ENCODE results near the gene NEUROG1. TPM values are rescaled to one million over a fixed set of nuclear protein-coding genes. Genes with fewer than 3 reads are reported as not detected.
A peak's percentile ranks its signal among the peaks of the same experiment; 100 is the strongest.
"Not testable (repeated sequence)": the region's sequence is repeated elsewhere in the genome, so short reads cannot be mapped to it uniquely, and the experiment has no call there.

NEUROG1 gene
- total RNA-seq, 4 donors from 2014 or later: not detected

- WGBS, 2 donors: 57 to 60% methylated on average over 3 of the region's 3 CpGs
- no peak overlapping the region for H3K4me3 ChIP-seq (ENCODE audit: low read depth, poor library complexity, severe bottlenecking)
- no peak for DNase-seq (ENCODE audit: low spot score in 2 of 2)
- TF ChIP-seq POLR2A (IDR thresholded peaks at IDR 0.05) (no peak), CTCF (IDR thresholded peaks at IDR 0.05) (no peak)
- intact Hi-C loops (cut with DNase I; ENCODE audit: low total_unique reads): no loop called here
These were observed 2.0 kb downstream of the NEUROG1 start for GRCh38 chr5:135533794-135534193.

GRCh38 chr5:135533334-135533733, 2.4 kb downstream of the NEUROG1 start:
- peak in 1 of 2 donors; percentile 53 for DNase-seq (ENCODE audit: low spot score in 2 of 2)
- no peak overlapping the region for H3K4me3 ChIP-seq (ENCODE audit: low read depth, poor library complexity, severe bottlenecking)
- TF ChIP-seq CTCF (IDR thresholded peaks at IDR 0.05) (no peak), POLR2A (IDR thresholded peaks at IDR 0.05) (no peak)
- intact Hi-C loops (cut with DNase I; ENCODE audit: low total_unique reads): no loop called here
- 48 to 55% methylated on average over 3 of the region's 3 CpGs for WGBS, 2 donors

- intact Hi-C loops (cut with DNase I; ENCODE audit: low total_unique reads); H3K4me3 ChIP-seq (ENCODE audit: low read depth, poor library complexity, severe bottlenecking): not testable (repeated sequence)
- peak in 1 of 2 donors; percentile 59 for DNase-seq (ENCODE audit: low spot score in 2 of 2)
- 79% methylated on average over 5 of the region's 5 CpGs for WGBS, 2 donors
These were observed 6.2 kb downstream of the NEUROG1 start for GRCh38 chr5:135529576-135529975.

GRCh38 chr5:135526924-135527323, 8.8 kb downstream of the NEUROG1 start:
- no peak for TF ChIP-seq CTCF (IDR thresholded peaks at IDR 0.05)
- no peak for TF ChIP-seq POLR2A (IDR thresholded peaks at IDR 0.05)
- DNase-seq (ENCODE audit: low spot score in 2 of 2): no peak
- intact Hi-C loops (cut with DNase I; ENCODE audit: low total_unique reads): no loop called here
- no peak overlapping the region for H3K4me3 ChIP-seq (ENCODE audit: low read depth, poor library complexity, severe bottlenecking)

GRCh38 chr5:135521964-135522363, 13.8 kb downstream of the NEUROG1 start:
- DNase-seq (ENCODE audit: low spot score in 2 of 2): no peak
- intact Hi-C loops (cut with DNase I; ENCODE audit: low total_unique reads): no loop called here
- 54 to 56% methylated on average over 2 of the region's 2 CpGs for WGBS, 2 donors
- H3K4me3 ChIP-seq (ENCODE audit: low read depth, poor library complexity, severe bottlenecking): no peak overlapping the region
- TF ChIP-seq POLR2A (IDR thresholded peaks at IDR 0.05): no peak
- no peak for TF ChIP-seq CTCF (IDR thresholded peaks at IDR 0.05)

- 90% methylated on average over 4 of the region's 4 CpGs for WGBS, 2 donors
- no peak for DNase-seq (ENCODE audit: low spot score in 2 of 2)
- intact Hi-C loops (cut with DNase I; ENCODE audit: low total_unique reads): no loop called here
- TF ChIP-seq POLR2A (IDR thresholded peaks at IDR 0.05) (no peak), CTCF (IDR thresholded peaks at IDR 0.05) (no peak)
- H3K4me3 ChIP-seq (ENCODE audit: low read depth, poor library complexity, severe bottlenecking): no peak overlapping the region
These were observed 18.1 kb downstream of the NEUROG1 start for GRCh38 chr5:135517631-135518030.
